Cerebellar cortex (tissue), 1 donor: Measurements from ENCODE around the gene ZBTB5.
A peak's percentile ranks its signal among the peaks of the same experiment; 100 is the strongest.

Experiments
- DNase-seq: peaks from one replicate; pipeline ENCODE4 v3.0.0-alpha.2; 2015; ENCODE audit warnings: low spot score

The ZBTB5 gene

DNA sequence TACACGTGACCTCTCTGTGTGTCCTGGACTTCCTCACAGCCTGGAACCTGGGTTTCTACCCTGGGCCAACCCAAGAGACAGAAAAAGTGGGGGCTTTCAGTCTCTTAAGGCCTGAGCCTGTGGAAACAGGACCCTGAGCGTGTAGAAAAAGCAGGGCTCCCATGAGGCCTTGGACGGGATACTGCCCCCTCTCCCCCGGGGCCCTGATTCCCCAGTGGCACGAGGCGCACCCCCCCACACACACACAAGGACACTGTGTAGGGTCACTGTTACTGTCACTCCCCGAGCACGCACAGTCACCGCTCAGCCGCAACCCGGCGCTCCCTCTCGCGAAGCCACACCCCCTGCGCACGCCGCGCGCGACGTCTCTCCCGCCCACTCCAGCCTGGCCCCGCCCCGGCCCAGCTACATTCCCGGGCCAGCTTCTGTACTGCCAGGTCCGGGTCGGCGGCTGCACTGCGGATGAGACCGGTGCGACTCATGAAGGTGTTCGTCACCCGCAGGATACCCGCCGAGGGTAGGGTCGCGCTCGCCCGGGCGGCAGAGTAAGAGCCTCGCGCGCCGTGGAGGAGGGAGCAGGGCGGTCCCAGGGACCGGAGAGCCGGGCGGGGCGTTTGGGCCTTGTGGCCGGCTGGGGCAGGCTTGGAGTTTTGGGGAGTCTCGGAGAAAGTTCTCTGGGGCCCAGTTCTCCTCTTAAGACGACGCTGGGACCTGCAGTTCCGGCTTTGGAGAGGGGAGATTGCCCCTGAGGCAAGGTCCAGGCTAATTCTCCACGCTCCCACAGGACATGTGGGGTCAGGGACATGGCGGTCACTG is 42.8 kb downstream of the ZBTB5 start, which contains the start of gene GRHPR:
Gene GRHPR, plus strand, starts transcription at position 408 of the 816 bp plus-strand sequence. Its CDS starts 55 bp downstream, at position 463.
- peak; percentile 90 for DNase-seq

DNA sequence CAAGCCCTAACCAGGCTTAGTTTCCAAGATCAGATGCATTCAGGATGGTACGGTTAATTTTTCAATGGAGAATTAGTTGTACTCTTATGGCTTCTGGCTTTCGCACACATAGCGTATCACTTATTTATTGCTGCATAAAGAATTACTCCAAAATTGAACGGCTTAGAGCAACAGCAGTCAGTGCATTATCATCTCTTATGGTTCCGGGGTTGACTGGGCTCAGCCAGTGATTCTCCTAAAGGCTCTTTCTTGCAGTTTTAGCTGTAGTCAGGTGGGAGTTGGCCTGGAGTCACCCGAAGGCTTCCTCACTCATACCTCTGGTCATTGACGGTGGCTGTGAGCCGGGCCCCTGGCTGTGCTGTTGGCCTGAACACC is 43.3 kb downstream of the ZBTB5 start:
- DNase-seq = no peak

DNA sequence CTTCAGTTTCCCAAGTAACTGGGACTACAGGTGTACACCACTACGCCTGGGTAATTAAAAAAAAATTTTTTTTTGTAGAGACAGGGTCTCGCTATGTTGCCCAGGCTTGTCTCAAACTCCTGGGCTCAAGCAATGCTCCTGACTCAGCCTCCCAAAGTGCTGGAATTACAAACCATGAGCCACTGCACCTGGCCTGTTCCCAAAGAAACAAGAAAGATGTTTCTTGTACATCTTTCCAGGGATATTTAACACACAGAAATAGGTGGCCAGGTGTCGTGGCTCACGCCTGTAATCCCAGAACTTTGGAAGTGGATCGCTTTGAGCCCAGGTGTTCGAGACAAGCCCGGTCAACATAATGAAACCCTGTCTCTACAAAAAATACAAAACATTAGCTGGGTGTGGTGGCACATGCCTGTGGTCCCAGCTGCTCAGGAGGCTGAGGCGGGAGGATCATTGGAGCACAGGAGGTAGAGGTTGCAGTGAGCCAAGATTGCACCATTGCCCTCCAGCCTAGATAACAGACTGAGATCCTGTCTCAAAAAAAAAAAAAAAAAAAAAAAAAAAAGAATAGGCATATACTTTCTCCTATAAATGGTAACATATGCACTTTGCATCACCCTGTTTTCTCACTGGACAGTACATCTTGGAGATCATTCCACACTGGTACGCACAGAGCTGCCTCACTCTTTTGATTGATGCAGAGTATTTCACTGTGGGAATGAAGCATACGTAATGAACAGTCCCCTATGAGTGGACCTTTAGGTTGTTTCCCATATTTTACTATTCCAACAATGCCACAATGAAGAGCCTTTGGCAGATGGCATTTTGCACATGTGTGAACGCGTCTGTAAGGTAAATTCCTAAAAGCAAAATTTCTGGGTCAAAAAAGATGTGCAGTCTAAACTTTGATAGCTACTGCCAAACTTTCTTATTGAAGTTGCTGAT is 44.7 kb downstream of the ZBTB5 start:
- DNase-seq = no peak

DNA sequence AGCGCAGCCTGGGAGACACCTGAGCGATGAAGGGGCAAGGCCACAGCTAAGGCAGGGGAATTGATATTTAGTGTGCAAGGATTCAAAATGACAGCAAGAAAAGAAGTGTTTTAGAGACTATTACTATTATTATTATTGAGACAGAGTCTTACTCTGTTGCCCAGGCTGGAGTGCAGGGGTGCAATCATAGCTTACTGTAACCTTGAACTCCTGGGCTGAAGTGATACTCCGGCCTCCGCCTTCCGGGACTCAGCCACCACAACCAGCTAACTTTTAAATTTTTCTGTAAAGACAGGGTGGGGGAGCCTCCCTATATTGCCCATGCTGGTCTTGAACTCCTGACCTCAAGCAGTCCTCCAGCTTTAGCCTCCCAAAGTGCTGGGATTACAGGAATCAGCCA is 46.0 kb downstream of the ZBTB5 start:
- no peak for DNase-seq

DNA sequence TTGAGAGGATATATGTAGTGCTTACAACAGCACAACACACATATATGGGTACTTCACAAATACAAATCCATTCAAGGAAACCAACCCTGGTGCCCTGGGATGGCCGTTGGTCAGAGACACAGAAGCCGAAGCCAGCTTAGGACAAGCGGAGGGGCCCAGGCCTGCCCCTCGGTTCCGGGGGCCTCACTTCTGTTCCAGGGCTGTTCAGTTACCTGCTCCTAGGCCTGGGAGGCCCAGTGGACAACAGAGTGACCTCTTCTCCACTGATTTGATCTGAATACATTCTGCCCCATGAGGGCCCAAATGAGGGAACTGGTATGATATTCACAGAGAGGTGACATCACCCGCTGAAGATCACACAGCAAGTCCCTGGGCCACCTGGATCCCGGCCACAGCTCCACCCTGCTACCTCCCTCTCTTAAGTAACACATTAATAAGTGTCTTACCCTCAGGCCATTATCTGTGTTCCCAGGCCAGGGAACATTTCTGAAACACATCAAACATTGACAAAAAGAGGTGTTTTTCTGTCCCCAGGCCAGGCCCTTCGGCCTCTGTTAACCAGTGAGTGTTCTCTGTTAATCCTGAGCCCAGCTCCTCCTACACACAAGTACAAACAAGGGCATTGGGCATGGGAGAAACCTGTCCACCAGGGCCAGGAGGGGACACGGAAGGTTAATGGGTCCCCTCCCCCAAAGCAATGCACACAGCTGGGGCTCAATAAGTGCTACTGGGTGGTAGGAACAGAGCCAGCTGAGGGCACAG is 47.2 kb downstream of the ZBTB5 start:
- no peak for DNase-seq

DNA sequence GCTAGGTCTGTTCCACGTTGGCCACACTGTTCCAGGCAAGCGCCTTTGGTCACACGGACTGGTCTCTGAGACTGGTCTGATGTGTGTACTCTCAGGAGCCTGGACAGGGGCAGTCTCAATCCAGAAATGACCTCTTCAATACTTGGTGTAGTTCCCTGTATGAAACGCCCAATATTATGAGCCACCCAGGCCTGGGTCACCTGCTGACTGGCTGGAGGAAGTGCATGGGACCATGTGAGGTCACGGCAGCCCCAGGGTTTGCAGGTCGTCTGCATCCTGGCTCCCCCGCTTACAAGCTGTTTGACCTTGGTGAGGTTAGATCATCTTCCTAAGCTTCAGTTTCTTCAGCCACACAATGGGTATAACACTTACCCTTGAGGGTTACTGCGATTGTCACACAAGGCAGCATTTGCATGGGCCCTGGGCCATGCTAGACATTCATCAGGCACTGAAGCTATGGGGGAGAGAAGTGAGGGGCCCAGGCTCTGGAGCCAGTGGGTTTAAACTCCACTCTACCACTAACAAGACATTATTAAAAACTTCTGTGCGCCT is 47.9 kb downstream of the ZBTB5 start:
- no peak for DNase-seq

DNA sequence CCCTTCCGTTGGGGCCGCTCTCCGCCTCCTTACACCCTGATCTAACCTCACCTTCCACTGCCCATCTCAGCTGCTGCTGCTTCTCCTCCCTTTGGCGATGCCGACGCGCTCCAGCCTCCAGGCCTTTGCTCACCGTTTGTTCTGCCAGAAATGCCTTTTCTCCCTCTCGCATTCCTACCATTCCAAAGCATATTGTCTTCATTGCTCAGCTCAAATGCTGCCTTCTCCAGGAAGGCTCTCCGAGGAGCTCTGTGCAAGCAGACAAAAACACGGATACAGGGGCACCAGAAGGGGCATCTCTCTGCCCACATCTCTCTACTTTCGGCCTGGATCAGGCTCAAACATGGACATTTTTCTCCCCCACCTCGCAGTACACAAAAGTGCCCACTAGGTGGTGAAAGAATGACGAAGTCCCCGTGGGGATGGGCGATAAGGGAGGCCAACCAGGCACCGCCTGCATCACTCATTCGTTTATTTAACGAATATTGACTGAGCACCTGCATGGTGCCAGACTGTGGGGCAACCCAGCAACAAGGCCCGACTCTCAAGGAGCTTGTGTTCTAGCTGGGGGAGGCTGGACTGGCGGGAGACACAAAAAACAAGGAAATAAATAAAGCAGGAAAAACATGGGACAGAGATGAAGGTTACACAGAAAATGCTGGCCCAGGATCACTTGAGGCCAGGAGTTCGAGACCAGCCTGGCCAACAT is 50.1 kb downstream of the ZBTB5 start:
- DNase-seq = peak; percentile 81

DNA sequence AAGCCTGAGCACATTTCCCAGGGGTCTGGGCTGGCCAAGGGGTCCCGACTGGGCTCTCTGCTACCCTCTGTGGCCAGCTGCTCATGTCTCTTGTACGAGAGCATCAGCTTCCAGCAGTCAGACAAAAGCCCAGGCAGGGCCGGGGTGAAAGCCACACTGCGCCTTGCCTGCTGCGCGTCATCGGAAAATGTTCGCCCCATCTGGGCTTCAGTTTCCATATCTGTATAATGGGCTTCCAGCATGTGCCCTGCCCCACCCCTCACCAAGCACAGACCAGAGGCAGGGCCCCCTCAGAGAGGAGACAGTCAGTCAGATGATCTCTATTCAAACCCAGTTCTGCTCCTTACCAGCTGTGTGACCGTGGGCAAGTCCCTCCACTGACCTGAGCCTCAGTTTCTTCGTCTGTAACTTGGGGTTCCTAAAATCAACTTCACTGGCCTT is 50.7 kb downstream of the ZBTB5 start:
- DNase-seq = no peak

DNA sequence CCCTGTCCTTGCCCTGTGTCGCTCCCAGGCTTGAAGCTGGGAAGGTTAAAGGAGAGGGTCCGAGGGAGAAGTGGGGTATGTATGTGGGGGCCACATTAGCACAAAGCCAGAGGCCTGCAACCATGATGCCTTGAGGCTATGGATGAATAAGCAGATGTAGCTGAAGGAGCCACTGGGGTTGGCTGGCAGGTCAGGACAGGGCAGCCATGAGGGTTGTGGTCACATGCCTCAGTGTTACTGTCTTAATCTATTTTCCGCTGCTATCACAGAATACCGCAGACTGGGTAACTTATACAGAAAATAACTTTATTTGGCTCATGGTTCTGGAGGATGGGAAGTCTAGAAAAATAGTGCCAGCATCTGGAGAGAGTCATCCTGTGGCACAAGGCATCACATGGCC is 51.9 kb downstream of the ZBTB5 start:
- DNase-seq = no peak

DNA sequence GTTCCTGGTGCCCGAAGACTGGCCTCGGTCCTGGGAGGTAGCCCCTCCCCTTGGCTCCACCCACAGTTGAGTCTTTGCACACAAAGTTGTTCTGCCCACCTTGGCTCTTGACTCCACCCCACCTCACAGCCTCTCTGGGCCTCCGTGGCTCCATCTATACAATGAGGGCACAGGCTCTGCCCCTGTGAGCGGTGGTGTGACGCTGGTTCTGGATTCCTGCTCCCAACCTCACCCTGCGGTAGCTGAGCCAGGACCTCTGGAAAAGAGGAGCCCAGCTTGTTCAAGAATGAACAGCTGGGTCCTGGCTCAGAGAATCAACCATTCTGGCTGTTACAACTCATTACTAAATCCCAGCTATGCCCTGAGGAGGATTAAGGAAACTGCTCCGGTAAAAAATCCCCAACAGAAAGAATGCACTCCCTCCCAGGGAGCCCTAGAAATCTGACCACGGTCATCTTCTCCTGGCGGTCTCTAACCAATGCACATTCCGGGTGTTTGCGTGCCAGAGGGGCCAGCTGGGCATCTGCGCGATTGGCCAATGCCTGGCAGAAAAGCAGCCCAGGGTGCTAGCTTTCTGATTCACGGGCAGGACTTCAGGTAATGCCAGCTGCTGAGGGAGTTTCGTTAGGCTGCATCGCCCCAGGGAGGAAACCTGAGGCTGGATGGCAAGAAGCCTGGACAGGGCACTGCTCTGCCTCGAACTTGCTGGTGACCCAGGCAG is 52.7 kb downstream of the ZBTB5 start:
- DNase-seq = peak; percentile 39

DNA sequence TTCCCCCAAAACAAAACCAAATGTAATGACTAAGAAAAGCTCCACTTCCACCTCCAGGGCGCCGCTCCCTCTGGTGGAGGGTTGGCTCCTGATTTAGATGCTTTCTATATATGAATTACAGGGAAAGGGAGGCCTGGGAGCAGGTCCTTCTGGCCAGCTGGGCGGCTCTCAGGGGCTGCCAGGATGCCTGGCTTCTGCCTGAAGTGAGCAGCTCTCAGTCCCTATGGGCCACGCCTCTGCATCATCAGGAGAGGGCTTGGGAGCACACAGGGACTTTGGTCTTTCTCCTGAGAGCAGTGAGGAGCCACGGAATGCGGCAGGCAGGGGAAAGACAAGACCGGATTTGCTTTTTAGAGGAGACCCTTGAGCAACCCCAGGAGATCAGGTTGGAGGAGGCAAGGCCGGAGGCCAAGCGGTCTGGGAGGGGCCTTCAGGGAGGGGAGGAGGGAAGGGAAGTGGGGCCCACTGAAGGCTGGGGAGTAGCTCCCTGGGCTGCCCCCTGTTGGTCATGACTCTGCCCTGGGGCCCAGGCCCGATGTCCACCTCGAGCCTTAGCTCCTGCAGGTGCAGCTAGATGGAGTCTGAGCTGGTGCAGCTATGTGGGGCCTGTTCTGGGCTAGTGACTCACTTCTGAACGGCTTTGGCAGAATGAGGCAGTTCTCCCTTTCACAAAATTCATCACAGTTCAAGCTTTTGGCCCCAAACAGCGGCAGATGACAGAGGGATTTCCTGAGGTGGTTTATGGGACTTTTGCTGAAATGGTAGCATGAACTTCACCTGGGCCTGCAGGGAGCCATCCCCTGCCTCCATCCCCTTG is 54.1 kb downstream of the ZBTB5 start:
- peak; percentile 38 for DNase-seq

DNA sequence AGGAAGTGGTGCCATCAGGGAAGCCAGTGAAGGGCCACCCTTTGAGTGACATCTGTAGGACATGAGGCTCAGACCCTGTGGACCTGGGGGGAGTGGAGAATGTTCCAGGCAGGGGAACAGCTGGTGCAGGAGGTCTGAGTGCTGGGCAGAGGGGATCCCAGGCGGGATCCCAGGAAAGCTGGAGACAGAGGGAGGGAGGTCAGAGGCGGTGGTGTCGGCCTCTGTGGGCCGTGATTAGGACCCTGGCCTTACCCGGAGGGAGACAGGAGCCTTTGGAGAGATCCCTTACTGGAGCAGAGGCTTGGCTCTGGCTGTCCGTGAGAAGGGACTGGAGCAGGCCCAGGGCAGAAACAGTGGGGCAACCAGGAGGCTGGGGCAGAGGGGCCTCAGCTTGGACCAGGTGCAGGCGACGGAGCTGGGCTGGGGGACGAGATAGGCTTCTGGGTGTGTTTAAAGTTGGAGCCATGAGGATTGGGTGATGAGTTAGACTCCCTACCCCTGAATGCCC is 54.8 kb downstream of the ZBTB5 start:
- DNase-seq = no peak

DNA sequence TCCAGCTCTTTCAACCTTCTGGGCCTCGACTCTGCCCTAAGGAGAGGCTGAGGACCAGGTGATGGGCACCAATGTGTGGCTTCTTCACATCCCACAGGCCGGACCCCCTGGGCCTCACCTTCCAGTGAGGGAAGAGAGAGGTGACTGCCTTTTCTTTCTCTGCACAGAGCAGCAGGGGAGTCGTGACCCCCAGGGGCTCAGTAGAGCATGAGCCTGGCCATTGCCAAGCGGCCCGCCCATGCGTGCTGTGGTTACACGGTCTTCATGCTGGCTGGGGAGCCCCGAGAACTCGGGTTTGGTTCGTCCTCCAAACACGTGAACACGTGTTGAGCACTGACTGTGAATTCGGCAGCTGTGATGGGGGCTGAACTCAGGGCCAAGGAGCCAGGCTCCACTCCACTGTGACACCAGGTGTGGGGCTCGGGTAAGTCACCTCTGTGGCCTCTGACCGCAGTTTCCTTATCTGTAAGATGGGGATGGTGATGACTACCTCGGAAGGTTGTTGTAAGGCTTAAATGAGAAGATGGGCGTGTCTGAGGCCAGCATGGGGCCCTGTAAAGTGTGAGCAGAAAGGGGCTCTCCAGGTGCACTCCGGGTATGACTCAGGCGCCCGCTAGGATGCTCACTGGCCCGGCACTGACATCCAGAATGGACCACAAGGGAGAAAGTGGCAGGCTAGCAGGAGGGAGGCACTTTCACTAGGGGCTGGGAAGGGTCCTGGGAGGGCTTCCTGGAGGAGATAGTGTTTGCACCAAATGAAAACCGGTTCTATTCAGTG is 56.1 kb downstream of the ZBTB5 start:
- no peak for DNase-seq

DNA sequence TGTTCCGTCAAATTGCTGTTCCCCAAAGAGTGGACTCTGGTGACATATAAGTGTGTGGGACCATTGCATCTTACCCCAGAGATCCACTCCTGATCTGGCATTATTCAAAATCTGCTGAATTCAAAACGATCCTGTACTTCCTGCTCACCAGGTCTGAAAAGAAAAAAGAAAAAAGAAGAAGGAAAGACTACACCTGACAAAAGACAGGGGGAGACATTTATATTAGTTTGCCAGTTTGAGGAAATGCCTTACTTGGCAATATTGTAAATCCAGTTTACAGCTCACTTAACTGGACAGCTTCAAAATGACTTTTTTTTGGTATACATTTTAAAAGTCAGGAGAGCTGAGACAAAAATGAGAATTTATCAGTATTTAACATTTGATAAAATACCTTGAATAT is 57.8 kb downstream of the ZBTB5 start:
- DNase-seq = no peak

DNA sequence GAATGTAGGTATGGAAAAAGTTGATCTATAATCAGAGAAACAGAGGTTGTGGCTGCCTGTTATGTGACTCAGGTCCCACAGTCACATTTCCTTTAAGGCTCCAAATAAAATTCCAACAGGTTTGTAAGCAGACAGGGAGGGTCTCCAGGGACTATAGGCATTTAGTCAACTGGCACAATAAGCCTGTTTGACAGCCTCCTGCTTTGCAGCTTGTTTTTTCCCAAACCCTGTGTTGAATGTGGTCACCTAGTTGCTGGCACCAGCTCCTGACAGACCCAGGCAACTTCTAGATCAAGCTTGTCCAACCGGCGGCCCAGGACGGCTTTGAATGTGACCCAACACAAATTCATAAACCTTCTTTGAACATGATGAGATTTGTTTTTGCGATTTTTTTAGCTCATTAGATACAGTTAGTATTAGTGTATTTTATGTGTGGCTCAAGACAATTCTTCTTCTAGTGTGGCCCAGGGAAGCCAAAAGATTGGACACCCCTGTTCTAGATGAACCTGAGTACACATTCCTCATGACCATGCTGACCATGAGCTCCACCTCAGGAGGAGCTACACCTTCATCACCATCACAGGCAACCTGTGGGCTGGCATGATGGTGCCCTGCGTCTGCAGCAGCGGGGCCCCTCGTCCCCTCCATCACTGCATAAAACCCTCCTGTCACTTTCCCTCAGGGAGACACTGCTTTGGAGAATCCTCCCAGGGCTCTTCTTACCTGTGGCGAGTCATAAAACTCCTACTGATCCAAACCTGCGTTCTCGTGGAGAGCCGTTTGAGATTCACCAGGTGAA is 58.4 kb downstream of the ZBTB5 start:
- no peak for DNase-seq

DNA sequence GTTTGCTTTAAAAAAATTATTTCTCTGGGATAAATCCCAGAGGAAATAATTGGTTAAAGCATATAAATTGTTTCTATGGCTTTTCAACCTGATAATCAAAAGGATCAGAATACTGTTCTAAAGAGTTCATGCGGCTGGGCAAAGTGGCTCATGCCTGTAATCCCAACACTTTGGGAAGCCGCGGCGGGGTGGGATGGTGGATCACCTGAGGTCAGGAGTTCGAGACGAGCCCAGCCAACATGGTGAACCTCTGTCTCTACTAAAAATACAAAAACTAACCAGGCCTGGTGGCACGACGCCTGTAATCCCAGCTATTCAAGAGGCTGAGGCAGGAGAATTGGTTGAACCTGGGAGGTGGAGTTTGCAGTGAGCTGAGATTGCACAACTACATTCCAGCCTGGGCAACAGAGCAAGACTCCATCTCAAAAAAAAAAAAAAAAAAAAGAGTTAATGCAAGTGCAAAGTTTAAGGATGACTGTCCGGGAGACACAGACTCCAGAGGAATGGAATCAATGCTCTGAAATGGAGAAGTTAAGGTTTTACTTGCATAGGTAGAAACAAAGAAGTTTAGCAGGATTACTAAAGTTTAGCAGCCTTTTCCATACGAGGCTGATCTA is 59.4 kb downstream of the ZBTB5 start:
- DNase-seq = no peak

DNA sequence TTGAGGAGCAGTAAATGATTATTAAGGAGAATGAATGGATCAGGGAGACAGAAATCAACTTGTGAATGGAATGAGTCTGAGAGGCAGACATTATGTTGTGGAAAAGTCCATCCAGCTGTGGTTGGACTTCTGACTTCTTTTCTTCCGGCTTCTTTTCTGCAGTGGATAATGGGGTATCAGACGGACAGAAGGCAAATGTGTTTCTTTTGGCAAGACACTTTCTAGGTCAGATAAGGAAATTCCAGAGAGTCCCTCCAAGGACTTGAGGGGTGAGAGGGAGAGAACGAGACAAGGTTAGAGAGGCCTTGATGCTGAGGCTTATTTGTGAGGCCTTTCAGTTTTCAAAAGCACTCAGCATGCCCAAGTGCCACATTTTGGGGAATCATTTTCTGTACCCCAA is 59.9 kb downstream of the ZBTB5 start:
- DNase-seq = no peak
